CD4-positive, alpha-beta T cell treated with Interleukin-15 for 4 hours (primary cell): ENCODE measurements around the gene PICK1.

Experiments used
- DNase-seq: peaks from one replicate; pipeline ENCODE4 v3.0.0-alpha.2; 2020; ENCODE audit warnings: low spot score

Gene PICK1

DNA sequence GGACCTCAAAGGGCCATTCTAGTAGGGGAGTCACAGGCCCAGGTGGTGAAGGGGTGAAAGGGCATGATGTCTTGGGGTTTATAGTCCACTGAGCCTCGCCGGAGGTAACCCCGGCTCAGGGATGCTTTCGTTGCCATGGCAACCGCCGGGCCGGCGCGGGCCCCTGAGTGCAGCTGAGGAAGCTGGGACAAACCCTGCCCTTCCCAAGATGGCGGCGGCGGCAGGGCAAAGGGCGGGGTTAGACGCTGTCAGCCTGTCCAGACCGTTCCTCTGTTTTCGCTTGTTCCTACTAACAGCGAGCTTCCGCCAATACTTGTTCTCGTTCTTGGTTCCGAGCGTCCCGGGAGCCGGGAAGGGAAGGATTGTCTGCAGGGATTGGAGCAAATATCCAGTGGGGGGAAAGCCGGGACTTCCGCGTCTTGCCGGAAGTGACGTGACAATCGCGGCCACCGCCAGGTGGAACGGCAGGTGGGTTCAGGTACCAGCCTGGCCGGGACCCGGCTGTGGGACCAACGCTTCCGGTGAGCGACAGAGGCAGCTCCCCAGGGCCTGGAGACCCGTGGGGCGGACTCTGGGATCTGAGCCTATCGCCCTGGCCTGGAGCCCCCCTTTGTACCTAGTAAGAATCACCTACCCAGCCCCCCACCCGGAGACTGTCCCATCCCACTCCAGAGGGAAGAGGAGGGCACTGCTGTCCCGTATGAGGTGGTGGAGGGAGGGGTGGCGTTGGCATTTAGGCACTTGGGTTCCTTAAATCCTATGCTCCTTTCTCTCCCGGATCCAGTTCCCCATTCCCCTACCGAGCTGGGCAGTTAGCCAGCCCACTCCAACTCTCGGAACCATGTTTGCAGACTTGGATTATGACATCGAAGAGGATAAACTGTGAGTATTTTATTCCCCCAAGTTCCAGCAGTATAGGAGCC lies at the start of gene PICK1:
TSS of gene PICK1 (plus strand) at position 436 of the 923 bp plus-strand sequence. CDS start at position 842, 406 bp downstream.
- DNase-seq = peak; percentile 75

DNA sequence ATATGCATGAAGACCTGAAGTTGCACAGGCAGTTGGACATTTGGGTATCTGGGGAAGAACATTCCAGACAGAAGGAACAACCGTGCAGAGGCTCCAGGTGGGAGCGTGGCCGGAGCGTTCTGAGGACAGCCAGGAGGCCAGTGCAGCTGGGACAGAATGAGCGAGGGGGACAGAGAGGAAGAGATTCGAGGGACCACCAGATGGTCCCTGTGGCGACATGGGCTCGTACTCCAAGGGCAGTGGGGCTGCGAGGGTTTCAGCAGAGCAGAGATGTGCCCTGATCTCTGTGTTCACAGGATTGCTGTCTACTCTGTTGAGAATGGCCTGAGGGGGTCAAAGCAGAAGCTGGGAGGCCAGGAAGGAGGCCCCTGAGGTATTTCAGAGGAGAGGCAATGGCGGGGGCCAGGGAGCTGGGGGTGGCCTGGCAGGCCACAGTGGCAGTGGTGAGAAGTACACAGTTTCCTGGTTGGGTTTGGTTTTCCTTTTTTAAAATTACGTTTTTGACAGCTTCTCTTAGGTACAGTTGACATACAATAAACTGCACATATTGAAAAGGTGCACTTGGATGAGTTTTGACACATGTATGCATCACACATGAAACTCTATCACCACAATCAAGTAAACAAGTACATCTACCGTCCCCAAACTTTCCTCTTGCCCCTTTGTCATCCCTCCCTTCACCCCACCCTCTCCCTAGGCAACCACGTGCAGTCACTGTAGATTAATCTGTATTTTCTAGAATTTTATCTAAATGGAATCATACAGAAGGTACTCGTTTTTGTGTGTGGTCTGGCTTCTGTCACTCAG lies 48.0 kb upstream of the PICK1 start:
- no peak for DNase-seq

DNA sequence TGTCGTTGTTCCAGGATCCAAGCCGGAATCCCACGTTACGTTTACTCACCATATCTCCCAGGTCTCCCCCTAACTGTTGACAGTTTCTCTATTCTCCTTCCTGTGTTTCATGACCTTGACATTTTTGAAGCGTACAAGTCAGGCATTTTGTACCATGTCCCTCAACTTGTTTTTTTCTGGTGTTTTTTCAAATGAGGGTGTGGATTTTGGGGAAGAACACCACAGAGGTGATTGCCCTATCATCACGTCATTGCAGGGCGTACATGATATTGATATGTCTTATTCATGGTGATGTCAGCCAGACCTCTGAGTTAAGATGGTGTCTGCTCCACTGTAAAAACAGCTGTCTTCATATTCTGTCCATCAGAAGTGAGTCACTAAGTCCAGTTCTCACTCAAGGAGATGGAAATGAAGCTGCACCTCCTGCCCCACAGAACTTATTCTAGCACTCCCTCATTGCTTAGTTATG lies 44.6 kb upstream of the PICK1 start:
- DNase-seq = no peak

DNA sequence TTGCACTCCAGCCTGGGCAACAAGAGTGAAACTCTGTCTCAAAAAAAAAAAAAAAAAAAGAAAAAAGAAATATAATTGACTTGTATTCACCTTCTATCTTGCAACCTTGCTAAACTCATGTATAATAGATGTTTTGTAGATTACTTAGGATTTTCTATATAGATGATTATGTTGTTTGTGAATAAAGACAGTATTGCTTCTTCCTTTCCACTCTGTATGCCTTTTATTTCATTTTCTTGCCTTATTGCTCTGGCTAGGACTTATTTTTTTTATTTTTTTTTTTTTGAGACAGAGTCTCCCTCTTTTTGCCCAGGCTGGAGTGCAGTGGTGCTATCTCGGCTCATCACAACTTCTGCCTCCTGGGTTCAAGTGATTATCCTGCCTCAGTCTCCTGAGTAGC lies 43.1 kb upstream of the PICK1 start:
- DNase-seq = no peak

DNA sequence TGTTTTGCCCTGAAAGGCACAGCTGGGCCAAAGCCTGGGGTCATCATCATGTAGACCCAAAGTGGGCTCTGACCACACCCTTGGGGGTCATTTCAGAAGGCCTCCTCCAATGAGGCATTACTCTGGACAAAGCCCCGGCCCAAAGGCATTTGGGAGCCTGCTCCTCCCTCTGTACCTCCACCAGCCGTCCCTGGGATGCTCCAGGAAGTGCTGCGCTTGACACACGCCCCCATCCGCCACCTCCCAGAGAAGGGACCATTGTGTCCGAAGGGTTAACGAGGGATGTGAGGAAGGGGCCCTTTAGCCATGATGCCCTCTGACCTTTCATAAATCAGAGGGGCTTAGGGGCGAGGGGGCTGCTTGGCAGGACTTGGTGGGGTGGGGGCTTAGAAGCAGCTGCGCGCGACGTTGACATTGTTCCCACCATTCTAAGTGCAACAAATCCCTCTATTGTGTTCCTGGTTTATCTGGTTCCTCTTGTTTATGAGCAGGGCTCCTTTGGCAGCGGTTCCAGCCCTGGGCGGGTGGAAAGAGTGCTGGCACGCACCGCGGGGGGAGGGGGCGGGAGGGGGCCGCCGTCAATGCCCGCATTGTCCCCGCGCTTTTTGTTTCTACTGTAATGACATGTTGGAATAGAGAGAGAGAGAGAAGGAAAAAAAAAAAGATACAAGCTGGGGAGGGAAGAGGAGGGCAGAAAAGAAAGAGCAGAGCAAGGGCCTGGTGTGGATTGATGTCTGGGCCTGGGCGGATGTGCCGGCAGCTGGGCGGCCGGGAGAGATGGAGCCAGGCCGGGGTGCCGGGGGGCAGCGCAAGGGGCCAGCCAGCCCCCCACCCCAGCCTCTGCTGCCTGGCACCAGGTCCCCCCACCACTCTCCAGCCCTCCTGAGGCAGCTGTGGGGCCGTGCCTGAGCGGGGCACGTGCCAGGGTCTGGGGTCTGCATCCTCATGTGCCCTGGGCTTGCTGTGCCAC lies 40.7 kb upstream of the PICK1 start:
- no peak for DNase-seq

DNA sequence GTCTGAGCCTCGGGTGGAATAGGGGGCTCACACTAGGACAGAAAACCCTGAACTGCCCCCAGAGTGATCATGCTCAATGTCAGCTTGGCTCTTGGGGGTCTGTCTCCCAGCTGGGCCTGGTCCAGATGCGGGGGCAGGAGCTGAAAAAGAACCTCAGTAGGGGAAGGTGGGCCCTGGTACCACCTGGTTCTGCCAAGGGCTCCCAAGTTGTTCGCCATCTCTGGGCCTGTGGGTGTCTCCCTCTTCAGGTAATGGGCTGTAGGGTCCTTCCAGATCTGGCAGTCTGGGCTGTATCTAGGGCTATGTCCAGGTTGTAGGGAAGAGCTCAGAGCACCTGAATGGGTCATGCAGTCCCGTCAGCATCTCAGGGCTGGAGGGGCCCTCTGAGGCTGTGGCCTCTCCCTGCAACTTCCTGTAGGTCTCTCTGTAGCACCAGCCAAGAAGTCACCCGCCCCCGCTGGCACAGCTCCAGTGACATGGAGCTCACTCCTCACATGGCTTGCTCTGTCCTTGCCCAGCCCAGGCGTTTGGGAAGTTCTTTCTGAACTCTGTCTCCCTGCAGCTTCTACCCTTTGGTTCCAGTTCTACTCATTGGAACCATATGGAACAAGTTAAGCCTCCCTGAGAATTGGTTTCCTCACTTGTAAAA lies 39.8 kb upstream of the PICK1 start:
- no peak for DNase-seq

DNA sequence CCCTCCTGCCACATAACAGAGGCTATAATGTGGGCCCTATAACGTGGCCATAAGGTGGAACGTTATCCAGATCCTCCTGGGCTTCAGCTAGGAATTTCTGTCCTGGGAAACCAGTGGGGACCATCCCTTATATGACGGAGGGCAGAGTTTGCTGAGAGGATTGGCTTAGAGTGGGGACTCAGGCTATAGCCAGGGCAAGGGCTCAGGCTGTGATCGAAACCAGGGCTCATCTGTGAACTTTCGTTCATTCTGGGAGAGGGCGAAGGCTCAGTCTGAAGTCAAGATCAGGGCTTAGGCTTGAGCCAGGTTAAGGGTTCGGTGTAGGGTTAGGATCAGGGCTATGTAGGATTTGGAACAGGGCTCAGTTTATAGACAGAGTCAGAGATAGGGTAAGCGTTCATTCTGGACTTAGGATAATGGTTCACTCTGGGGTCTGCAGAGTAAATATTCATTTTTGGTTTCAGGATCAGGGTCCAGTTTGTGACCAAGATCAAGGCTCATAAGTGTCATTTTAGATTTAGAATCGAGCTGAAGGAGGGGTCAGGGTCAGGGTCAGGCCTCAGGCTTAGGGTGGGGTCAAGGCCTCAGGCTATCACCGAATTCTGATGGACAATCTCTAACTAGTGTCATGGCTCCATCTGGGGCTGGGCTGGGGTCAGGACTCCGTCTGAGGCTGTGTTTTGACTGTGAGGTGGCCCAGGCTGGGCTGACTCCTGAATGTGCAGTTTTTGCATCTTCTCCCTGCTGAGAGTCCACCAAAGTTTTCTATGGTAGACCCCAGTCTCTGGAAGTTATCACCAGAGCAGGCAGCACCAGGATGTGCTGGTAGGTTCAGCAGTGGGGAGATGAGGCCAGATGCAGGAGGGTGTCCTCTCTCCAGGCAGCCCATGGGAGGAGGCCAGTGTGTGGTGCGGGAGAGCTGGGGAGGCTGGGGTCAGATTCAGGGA lies 39.0 kb upstream of the PICK1 start:
- no peak for DNase-seq

DNA sequence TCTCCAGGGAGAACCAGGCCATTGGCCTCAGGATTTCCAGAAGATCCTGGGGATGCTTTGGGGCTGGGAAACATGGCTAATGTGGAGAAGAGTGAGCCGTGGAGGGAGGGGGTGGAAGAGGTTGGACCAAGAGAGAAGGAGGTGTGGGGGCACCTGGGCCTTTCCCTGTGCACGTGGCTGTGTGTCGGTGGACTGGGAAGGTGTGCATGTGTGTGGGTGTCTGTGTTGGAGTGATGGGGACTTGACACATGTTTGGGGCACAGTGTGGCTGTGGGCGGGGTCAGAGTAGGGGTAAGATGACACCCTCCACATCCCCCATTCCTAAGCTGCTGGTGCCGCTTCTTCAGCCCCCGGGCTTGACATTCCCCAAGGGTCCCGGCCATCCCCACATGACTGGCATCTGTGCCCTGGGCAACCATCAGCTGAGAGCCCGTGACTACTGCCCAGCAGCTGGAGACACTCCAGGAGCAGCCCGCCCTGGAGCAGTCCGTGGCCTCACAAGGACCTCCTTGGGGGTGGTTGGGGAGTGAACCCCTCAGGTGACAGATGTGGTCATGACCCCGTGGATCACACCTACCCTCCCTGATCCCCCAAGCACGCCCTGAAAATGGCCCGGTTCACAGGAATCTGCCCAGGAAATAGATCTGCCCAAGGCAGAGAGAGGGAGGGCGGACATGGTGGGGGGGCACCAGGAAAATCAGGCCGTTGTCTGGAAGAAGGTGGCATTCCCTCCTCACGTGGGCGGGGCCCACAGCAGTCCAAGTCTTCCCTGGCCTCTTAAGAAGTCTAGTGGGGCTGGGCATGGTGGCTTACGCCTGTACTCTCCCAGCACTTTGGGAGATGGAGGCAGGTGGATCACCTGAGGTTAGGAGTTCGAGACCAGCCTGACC lies 38.0 kb upstream of the PICK1 start:
- no peak for DNase-seq

DNA sequence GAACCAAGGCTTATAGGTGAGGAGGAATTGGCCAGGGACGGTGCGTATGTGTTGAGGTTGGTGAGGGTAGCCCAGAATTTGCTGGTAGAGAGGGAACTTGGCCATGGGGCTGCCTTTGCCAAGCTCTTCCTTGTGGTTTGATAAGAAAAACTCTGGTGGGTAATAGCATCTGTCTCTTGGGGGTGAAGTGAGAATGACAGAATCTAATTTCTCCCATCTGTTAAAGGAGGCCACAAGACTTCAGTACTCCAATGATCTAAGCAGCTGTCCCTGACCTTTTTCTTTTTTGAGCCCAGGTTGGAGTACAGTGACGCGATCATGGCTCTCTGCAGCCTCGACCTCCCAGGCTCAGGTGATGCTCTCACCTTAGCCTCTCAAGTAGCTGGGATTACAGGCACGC lies 36.0 kb upstream of the PICK1 start:
- DNase-seq = no peak

DNA sequence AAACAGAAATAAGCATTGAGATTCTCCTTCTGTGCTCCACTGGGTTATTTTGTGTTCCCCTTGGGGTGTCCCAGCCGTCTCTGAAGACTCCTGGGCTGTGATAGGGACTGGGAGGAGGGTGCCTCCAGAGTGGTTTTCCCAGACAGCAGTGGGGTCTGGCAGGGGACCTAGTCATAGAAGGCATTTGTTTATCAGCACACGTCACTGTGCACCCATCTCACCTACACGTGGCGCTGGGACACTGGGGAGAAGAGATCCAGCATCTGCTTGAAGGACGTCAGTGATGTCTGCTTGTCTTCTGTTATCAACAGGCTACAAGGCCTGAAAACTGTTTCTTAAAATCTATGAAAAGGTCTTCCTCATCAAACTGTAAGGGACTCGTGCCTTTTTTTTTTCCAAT lies 34.2 kb upstream of the PICK1 start:
- DNase-seq = no peak

DNA sequence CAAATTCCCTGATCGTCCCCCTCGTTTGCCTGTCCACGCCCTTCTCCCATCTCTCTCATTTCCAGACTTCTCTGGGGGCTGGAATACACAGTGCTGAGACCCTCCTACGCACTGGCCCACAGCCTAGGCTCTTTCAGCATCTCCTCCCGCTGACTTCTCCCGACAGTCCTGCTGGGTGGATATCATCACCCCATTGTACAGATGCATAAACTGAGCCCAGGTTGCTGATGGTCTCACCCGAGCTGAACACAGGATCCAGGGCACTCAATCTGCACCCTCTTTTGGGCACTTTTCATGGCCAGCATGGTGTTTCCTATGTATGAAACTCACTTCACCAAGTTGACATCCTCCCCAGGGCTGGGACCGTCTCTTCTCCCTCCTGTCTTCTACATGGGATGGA lies 31.7 kb upstream of the PICK1 start:
- no peak for DNase-seq

DNA sequence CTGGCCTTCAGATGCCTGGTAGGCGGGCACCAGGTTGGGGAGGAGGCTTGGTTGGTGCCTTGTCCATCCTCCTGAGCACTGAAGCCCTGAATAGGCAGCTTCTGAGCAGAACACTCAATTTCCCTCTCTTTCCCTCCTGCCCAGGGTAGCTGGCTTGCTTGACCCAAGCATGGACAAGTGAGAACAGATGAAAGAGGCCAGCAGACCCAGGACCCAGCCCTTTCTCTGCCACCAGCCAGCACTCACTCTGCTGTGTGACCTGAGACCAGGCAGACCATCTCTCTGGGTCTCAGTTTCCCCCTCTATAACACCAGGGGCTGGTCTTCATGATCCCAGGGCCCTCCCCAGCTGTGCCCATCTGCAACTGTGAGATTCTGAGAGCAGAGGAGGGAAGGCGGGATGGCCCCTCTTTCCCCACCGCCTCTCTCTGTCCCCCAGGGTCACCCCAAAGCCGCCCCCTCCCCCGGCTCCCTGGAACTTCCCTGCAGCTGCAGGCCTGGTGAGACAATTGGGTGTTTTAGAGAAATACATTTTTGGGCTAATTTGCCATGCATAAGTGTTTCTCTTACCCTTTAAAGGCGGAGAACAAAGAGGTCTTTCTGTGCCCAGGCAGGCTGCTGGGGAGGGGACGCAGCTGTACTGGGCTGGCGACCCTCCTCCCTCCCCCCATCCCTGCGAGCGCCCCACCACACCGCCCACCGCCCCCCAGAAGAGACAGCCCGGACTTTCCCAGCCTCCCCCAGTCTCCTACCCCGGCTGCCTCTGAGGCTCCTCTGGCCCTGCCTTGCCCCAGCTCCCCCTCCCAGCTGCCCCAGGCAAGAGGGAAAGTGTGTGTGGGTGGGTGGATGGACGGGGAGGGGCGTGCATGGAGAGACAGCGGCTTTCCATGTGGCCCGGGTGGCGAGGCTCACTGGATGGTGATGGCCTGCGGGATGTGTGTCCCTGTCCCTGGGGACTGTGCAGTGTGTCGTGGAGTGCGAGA lies 30.8 kb upstream of the PICK1 start:
- no peak for DNase-seq

DNA sequence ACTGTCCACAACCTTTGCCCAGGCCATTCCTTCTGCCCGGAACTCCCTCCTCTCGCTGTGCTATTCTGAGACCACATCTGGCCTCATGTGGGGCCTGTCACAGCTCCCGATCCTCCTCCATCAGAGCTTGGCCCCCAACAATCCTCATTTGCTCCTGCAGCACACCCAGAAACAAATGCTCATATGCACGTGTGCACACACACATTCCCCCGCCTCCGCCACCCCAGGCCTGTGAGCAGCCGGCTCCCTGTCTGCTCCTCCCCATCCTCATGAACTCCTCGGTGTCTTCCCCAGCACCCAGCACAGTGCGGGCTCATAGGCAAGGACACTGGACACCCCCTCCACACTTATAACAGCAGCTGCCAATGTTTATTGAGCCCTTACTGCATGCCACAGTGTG lies 29.7 kb upstream of the PICK1 start:
- no peak for DNase-seq

DNA sequence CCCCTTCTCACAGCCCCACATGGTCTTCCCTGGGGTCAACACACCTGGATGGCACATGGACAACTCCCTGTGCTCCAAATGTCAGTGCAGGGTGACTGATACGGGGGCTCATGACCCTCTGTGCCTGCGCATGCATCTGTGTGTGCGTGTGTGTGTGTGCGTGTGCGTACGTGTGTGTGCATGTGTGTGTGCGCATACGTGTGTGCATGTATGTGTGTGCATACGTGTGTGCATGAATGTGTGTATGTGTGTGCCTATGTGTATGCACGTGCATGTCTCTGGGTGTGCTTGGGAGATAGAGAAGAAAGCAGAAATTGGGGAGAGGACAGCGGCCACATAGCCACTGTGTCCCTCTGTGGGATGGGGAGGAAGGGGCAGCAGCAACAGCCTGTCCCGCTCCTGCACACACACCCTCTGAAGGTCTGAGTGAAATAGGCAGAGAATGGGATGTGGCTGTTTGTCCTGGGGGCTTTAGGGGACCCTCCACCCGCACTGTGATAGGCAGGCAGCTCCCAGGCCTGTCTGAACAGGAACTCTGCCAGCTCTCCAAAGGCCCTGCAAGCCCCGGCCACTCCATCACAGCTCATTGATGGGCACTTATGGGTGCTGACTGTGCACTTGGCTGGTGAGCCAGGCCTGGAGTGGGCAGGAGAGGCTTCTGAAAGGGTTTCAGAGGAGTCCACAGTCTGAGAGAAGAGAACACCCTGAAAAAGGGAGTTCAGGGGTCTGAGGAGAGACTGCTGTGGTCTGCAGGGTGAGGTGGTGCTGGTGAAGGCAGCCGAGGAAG lies 28.7 kb upstream of the PICK1 start:
- DNase-seq = no peak

DNA sequence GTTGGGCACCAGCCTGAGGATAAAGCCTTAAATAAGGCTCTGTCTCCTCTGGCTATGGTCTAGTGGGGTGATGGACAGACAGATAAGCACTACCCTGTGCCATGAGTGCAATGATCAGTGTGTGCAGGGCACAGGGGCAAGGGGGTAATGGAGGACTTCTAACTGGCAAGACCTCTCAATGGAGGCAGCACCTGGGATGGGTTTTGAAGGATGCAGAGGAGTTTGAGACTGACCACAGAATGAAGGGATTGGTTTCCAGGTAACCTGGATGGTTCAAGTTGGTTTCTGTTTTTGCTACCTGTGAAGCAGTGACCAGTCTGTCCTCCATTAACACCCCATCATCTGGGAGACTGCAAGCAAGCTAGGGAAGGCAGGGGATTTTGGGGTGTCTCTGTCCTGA lies 27.8 kb upstream of the PICK1 start:
- DNase-seq = no peak

DNA sequence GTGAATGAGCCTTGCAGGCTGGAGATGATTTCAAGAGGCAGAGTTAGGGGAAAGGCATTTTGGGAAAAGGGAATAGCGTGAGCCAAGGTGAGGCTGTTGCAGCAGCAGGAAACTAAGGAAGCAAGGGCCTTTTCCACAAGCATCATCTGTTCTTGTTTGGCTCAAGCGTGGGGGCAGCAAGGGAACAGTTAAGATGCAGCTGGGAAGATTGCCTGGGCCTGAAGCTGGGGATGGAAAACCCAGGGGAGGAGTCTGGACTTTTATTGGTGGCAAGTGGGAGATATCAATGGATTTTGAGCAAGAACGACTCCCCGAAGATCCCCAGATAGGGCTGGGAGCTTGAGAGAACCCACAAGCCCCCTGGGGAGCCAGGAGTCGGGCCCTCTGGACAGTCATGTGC lies 27.3 kb upstream of the PICK1 start:
- no peak for DNase-seq
